SK-N-MC (cell line): ENCODE measurements around the gene PEAK3.

Experiments used
- DNase-seq: peaks from one replicate; pipeline ENCODE4 v3.0.0-alpha.2; 2011; ENCODE audit warnings: low read depth, low spot score
- H3K27ac ChIP-seq: fragments of 200-600 bp; sonication (generic); 2 replicates; pipeline ENCODE4 v1.5.1; 2016; ENCODE audit warnings: mixed run types
- H3K36me3 ChIP-seq: fragments of 200-600 bp; sonication (generic); 2 replicates; pipeline ENCODE4 v1.6.1; 2017; ENCODE audit warnings: antibody characterized with exemption, low read length, mixed read lengths; ENCODE audit not compliant: insufficient read depth
- H3K4me3 ChIP-seq: fragments of 200-600 bp; sonication (generic); 2 replicates; pipeline ENCODE4 v1.5.1; 2016
- H3K9ac ChIP-seq: fragments of 200-600 bp; sonication (generic); 2 replicates; pipeline ENCODE4 v1.8.0; 2017; ENCODE audit warnings: mixed run types, mixed read lengths; ENCODE audit not compliant: insufficient read length
- H3K9me3 ChIP-seq: fragments of 200-600 bp; sonication (generic); 2 replicates; pipeline ENCODE4 v1.6.1; 2017; ENCODE audit warnings: low read depth, mild to moderate bottlenecking, antibody characterized with exemption, low read length, moderate library complexity, mixed read lengths
- EZH2 ChIP-seq: fragments of 200-600 bp; sonication (generic); IDR thresholded peaks from one replicate; pipeline ENCODE4 v1.6.1; 2017; ENCODE audit warnings: antibody characterized with exemption
- FOXP2 ChIP-seq: optimal IDR thresholded peaks from 2 replicates; pipeline ENCODE3; 2011; ENCODE audit warnings: mild to moderate bottlenecking, moderate library complexity; ENCODE audit not compliant: insufficient read depth; ENCODE audit errors: extremely low read length, control extremely low read depth
- POLR2AphosphoS5 ChIP-seq: IDR thresholded peaks from 2 replicates; pipeline ENCODE4 v1.6.1; 2012; ENCODE audit warnings: mild to moderate bottlenecking, low read depth, low read length, borderline replicate concordance

PEAK3 gene

DNA sequence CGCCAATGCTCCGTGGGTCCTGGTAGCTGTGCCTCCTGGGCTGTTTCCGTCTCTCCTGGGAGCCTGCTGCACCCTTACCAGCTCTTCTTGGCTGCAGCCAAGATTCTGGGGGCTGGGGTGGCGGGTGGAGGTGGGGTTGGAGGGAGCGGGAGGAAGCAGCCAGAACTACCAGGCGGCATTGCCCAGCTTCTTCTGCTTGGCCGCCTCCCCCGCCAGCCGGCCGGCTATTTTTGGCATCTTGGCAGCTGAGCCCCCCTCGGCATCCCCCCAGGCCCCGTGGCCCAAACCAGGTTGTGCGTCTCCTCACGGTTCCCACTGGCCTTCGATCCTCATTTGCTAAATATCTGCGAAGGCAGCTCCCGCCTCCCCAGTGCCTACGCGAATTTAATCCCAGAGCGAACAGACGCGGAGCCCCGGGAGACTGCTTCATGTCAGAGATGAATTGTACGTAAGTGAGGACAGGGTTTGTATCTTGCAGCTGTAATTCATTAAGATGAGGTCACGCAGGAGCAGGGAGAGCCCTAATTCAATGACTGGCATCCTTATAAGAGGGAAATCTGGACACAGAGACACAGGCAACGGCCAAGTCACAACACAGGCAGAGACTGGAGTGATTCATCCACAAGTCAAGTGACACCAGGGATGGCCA, 12.8 kb upstream of the PEAK3 start:
- no peak overlapping the region for H3K9ac ChIP-seq
- DNase-seq, result no peak
- TF ChIP-seq FOXP2 (no peak), POLR2AphosphoS5 (no peak), EZH2 (no peak)
- H3K27ac ChIP-seq, result no peak overlapping the region
- H3K36me3 ChIP-seq, result no peaks in the 10 kb centered on the region
- peak overlapping the region; percentile 36; the same call in 1 of the 2 replicates for H3K4me3 ChIP-seq
- H3K9me3 ChIP-seq, result no peaks in the 10 kb centered on the region

DNA sequence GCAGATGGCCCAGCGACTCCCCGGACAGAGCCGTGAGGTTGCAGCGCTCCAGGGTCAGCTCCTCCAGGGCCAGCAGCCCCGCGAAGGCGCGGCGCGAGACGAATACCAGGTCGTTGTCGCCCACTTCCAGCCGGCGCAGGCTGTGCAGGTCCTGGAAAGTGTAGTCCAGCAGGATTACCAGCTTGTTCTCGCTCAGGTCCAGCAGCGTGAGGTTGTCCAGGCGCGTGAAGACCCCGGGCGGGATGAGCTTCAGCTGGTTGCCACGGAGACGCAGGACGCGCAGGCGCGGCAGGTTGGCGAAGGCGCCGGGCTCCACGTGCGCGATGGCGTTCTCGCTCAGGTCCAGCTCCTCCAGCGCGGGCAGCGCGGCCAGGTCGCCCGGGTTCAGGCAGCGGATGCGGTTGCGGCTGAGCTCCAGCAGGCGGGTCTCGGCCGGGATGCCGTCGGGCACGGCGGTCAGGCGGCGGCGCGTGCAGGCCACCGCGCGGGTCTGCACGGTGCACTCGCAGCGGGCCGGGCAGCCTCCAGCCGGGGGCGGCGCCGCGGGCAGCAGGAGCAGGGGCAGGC, 9.3 kb upstream of the PEAK3 start:
- no peak for TF ChIP-seq EZH2
- TF ChIP-seq POLR2AphosphoS5, result no peak
- no peak for TF ChIP-seq FOXP2
- H3K4me3 ChIP-seq, result no peak overlapping the region
- H3K9me3 ChIP-seq, result no peaks in the 10 kb centered on the region
- H3K36me3 ChIP-seq, result no peaks in the 10 kb centered on the region
- no peak for DNase-seq
- H3K27ac ChIP-seq, result no peak overlapping the region
- no peak overlapping the region for H3K9ac ChIP-seq

DNA sequence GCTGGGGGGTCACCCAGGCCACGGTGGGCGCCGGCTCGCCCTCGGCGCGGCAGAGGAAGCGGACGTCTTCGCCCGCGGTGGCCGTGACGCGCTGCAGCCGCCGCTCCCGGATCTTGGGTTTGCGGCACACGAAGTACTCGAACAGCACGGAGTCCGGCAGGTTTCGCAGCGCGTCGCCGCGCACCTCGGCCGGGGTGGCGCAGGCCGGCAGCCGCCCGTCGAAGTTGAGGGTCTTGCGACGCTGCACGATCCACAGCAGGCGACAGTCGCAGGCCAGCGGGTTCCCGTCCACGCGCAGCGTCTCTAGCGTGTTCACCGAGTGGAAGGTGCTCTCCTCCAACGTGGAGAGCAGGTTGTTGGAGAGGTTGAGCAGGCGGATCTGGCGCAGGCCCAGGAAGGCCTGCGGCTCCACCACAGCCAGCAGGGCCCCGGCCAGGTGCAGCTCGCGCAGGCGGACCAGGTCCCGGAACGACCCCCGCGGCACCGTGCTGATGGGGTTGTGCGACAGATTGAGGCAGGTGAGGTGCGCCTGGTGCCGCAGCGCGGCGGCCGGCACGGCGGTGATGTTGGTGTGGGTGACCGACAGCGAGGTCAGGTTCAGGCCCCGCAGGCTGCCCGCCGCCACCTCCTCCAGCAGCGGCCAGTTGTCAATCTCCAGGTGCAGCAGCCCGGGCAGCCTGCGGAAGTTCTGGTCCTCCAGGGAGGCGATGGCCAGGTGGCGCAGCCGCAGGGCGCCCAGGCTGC, 8.6 kb upstream of the PEAK3 start:
- TF ChIP-seq EZH2, result no peak
- TF ChIP-seq POLR2AphosphoS5, result no peak
- TF ChIP-seq FOXP2, result no peak
- Histone ChIP-seq H3K4me3 (no peak overlapping the region), H3K27ac (no peak overlapping the region), H3K9ac (no peak overlapping the region), H3K36me3 (no peaks in the 10 kb centered on the region), H3K9me3 (no peaks in the 10 kb centered on the region)
- DNase-seq, result no peak

DNA sequence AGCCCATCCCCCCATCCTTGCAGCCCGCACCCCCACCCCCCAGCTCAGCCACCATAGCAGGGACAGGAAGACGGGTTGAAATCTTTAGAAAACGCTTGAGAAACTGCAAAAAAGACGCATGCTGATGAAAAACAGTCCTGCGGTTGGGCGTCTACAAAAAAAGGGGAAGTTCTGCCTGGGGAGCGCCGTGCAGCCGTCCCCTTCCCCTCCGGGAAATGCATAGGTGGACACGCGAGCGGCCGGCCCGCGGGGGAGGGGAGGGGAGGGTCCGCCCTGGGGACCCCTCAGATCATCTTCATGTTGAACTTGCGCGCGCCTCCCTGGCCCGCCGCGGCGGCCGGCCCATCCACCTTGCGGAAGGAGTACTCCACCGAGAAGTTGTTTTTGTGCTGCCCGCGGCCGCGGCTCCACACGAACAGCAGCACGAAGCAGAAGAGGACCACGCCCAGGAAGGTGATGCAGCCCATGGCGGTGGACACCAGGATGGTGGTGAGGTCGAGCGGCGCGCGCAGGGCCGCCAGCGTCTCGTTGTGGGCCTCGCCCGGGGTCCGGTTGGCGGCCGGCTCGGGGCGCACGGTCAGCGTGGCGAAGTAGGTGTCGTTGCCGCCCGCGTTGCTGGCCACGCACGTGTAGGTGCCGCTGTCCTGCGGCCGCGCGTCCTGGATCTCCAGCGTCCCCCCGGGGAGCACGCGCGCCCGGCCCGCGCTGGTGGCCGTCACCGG, 7.9 kb upstream of the PEAK3 start:
- Histone ChIP-seq H3K36me3 (no peaks in the 10 kb centered on the region), H3K9me3 (no peaks in the 10 kb centered on the region), H3K9ac (no peak overlapping the region), H3K27ac (no peak overlapping the region), H3K4me3 (peak overlapping the region; percentile 64)
- no peak for DNase-seq
- TF ChIP-seq FOXP2, result no peak
- no peak for TF ChIP-seq POLR2AphosphoS5
- TF ChIP-seq EZH2, result peak; percentile 10

DNA sequence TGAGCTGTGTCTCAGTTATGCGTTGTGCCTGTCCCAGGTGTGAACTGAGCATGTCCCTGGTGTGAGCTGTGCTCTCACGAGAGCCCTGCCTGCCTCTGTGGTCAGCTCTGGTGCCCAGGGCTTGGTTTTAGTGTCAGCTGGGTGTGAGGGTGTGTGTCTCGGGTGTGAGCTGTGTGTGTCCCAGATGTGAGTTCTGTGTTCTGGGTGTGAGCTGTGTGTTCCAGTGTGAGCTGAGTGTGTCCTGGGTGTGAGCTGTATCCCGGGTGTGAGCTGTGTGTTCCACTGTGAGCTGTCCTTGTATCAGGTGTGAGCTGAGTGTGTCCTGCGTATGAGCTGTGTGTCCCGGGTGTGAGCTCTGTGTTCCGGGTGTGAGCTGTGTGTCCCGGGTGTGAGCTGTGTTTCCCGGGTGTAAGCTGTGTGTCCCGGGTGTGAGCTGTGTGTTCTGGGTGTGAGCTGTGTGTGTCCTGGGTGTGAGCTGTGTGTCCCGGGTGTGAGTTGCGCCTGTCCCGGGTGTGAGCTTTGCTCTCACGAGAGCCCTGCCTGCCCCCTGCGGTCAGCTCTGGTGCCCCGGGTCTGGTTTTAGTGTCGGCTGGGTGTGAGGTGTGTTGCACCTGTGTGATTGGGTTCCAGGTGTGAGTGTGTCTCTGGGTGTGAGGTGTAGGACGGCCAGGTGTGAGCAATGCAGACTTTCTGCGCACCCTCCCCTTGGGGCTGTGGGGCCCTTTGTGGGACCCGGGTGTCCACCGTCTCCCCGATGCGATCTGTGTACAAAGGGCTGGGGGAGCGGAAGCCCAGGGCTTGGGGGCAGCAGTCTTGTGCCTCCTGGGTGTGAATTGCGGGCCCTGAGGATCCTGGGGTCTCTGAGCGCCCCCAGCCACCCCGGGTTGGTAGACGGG, 7.1 kb upstream of the PEAK3 start:
- Histone ChIP-seq H3K27ac (no peak overlapping the region), H3K9me3 (no peaks in the 10 kb centered on the region), H3K4me3 (no peak overlapping the region; the same call in 1 of the 2 replicates), H3K9ac (no peak overlapping the region), H3K36me3 (no peaks in the 10 kb centered on the region)
- TF ChIP-seq EZH2 (no peak), FOXP2 (no peak), POLR2AphosphoS5 (no peak)
- DNase-seq, result no peak

DNA sequence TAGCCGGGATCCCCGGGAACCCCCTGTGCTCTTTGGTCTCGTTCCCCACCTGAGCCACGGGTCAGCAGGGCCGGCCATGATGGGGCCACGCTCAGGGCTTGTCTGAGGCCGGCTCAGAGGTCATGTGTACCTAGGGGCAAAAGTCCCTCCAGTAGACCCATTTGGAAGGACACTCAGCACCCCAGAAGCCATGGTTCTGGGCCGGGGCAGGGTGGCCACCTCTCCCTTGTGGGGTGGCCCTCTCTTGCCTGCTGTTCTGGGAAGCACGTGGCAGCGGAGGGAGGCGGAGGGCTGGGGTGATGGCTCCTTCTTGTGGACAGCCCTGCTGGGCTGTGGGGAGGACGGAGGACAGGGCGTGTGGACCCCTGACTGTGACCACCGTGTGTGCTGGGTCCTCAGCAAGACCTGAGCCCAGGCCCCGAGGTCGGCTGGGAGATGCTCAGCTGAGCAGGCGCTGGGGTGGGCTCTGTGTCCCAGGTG, 6.4 kb upstream of the PEAK3 start:
- Histone ChIP-seq H3K27ac (no peak overlapping the region), H3K4me3 (no peak overlapping the region), H3K36me3 (no peaks in the 10 kb centered on the region), H3K9me3 (no peaks in the 10 kb centered on the region), H3K9ac (no peak overlapping the region)
- TF ChIP-seq POLR2AphosphoS5 (no peak), FOXP2 (no peak), EZH2 (no peak)
- DNase-seq, result no peak

DNA sequence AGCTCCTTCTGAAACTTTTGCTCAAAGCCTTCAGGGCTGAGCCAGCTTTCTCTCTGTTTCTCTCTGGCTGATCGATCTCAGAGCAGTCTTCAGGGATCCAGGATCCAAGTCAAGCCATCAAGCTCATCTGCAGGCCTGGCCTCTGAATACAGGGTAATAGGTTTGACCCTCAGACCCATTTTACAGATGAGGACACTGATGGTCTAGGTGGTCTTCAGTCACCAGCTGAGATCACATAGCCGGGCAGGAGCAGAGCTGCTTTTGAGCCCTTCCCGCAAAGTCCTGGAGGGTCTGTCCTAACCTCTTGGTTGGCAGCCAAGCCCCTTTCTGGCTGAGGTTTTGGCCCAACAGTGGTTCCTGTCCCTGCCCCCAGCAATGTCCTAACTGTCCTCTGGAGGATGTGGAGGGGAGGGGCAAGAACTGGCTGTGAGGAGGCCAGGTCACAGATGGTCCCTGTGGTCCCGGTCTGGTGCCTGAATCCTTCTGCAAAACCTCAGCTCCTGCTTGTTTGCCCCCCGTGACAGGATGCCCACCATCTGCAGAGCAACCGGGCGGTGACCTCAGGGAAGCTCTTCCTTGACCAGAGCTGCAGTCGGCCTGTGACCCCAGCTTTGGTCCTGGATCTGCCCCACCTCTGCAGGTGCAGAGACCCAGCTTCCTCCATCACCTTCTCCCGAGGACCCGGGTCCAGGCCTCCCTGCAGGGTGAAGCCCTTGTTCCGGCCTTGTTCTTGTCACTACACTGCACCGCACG, 5.8 kb upstream of the PEAK3 start:
- H3K4me3 ChIP-seq, result no peak overlapping the region
- H3K36me3 ChIP-seq, result no peaks in the 10 kb centered on the region
- no peak for DNase-seq
- H3K27ac ChIP-seq, result no peak overlapping the region
- TF ChIP-seq POLR2AphosphoS5, result no peak
- no peak for TF ChIP-seq EZH2
- TF ChIP-seq FOXP2, result no peak
- H3K9ac ChIP-seq, result no peak overlapping the region
- no peaks in the 10 kb centered on the region for H3K9me3 ChIP-seq
